ENCODE measurements around the gene TMCC1. TPM values are rescaled to one million over a fixed set of nuclear protein-coding genes. Genes with fewer than 3 reads are reported as not detected.

Gene TMCC1
- total and polyA plus RNA-seq, 2 donors (not counting 3 experiments of a cell fraction or from before 2014, with no cell fraction given), result 17.4 to 38.4 TPM

GRCh38 chr3:129794311-129795185 is 99.0 kb downstream of the TMCC1 start:
- no peaks in the 10 kb centered on the region for H3K27me3 ChIP-seq (ENCODE audit: control insufficient read depth in 2 of 2, insufficient read depth in 2 of 2, low read length in 2 of 2)
- TF ChIP-seq CTCF (IDR thresholded peaks at IDR 0.05; ENCODE audit: extremely low read depth in 1 of 2, insufficient read depth in 1 of 2, low read depth in 1 of 2, low read length in 2 of 2), result no peak
- TF ChIP-seq POLR2AphosphoS5 (IDR thresholded peaks at IDR 0.05; ENCODE audit: insufficient read depth, low read depth, low read length), result peak; percentile 33
- TF ChIP-seq FOS (IDR thresholded peaks at IDR 0.05; ENCODE audit: borderline replicate concordance, insufficient read depth, low read length), result peak; percentile 3
- ChIA-PET CTCF (interaction anchor here (0.9 to 2.0 kb wide), 7 partner anchors 13 to 311 kb away, joined by 3 to 10 read pairs (median 5); no protein-coding TSS in a partner anchor), POLR2A (interaction anchor here (0.5 kb wide), 1 partner anchor 17 kb away, joined by 4 read pairs; no protein-coding TSS in a partner anchor)
- peaks cover 32% of the 10 kb centered on the region for H3K4me1 ChIP-seq (ENCODE audit: control insufficient read depth, extremely low read depth, insufficient read depth, low read length)
- intact Hi-C loops (cut with micrococcal nuclease) (loop anchor here (2.0 to 10.0 kb wide), 2 partner anchors 16 to 140 kb away; no protein-coding TSS in a partner anchor), dilution Hi-C loops (cut with MboI; ENCODE audit: extremely low pct_ligation_motif_present, low sequenced_read_pairs) (no loop called here)
- peaks cover 10% of the 10 kb centered on the region for H3K79me2 ChIP-seq (ENCODE audit: control insufficient read depth, insufficient read depth, low read length)
- H3K27ac ChIP-seq (ENCODE audit: insufficient read depth, low read depth, low read length), result peak overlapping the region; percentile 82
- H3K9me3 ChIP-seq (replicated peaks; ENCODE audit: control insufficient read depth, insufficient read depth, low read length), result no peaks in the 10 kb centered on the region
- FAIRE-seq (peak; percentile 61), DNase-seq (ENCODE audit: low read depth, low spot score) (peak; percentile 67)
- no peaks in the 10 kb centered on the region for H3K36me3 ChIP-seq (ENCODE audit: control insufficient read depth in 2 of 2, extremely low read depth in 1 of 2, insufficient read depth in 2 of 2, low read length in 2 of 2)
- peak overlapping the region; percentile 99 for H3K4me2 ChIP-seq (ENCODE audit: insufficient read depth, low read length)
- H4K20me1 ChIP-seq (replicated peaks; ENCODE audit: control insufficient read depth, extremely low read depth, insufficient read depth, low read length), result peaks cover 2% of the 10 kb centered on the region
- H2AFZ ChIP-seq (ENCODE audit: low read depth, low read length), result peak overlapping the region; percentile 78
- peak overlapping the region; percentile 19 to 85 (median 62) for H3K4me3 ChIP-seq (replicated peaks in 1 of 3; ENCODE audit: insufficient read depth in 1 of 3, low read depth in 1 of 3, low read length in 3 of 3)
- peak overlapping the region; percentile 87 for H3K9ac ChIP-seq (replicated peaks; ENCODE audit: extremely low read depth, insufficient read depth, low read length)
- no peaks in the 10 kb centered on the region for H3K9me1 ChIP-seq (replicated peaks; ENCODE audit: control insufficient read depth, extremely low read depth, insufficient read depth, low read length)
- TSS peak; percentile 74 for BruUV-seq (replicated peaks)
